HG03064 (cell line): ENCODE data around the gene NLRP3.
A peak's percentile ranks its signal among the peaks of the same experiment; 100 is the strongest.
"Not testable (repeated sequence)": the region's sequence is repeated elsewhere in the genome, so short reads cannot be mapped to it uniquely, and the experiment has no call there.

Experiments used
- ATAC-seq: cut with Tn5 transposase; IDR thresholded peaks from one replicate; pipeline ENCODE4 v1.9.1; 2021; ENCODE audit warnings: low read depth; ENCODE audit not compliant: unreplicated experiment

NLRP3 gene

DNA sequence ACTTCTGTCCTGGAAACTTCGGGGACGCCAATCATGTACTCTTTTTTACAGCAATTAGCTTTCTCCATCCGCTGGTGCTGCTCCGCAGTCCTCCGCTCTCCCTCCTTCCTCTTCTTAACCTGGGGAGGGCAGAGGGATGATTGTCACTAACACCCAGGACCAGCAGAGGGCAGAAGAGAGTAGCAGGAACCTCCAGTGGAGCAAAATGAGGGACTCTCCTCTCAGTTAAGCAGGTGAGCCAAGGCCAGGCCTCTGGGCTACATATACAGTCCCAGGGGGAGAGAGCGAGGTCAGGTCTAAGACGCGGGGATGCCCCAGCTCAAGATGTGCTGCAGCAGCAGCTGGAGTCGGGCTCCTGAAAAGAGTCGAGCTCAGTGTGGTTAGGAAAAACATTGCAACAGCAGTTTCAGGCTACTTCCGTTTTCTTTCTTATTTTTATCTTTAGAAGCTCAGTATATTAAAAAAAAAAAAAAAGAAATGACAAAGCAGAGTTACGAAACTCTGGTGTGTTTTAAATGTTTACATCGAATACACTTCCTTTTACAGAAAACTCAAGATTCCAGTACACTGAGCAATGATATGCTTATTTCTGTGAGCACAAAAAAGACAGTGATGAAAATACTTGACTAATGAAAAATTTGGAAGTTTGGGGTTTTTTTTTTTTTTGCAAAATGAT is 25.7 kb upstream of the NLRP3 start:
- peak; percentile 100 for ATAC-seq

DNA sequence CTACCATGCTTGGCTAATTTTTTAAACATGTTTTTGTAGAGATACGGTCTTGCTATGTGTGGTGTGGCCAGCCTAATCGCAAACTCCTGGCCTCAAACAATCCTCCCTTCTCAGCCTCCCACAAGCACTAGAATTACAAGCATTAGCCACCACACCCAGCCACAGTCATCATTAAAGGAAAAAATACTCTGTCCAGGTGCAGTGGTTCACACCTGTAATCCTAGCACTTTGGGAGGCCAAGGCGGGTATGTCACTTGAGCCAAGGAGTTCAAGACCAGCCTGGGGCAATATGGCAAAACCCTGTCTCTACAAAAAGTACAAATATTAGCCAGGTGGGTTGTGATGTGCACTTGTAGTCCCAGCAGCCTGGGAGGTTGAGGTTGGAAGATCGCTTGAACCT is 25.0 kb upstream of the NLRP3 start:
- no peak for ATAC-seq

DNA sequence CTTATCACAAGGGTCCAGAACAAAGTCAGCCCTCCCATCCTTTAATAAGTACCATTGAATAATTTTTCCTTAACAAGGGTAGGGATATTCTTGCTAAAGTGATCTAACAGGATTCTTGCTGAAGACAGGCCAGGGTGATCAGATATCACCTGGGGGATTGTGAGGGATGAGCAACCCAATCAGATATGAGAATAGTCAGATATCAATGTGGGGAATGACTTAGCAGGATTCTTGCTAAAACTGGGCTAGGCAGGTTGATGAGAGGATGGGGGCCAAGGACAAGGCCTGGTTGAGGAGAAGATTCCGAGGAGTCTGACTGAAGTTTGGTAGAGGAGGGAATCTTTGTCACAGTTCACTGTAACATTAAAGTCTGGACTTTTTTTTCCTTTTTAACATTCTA is 23.9 kb upstream of the NLRP3 start:
- ATAC-seq, result no peak

DNA sequence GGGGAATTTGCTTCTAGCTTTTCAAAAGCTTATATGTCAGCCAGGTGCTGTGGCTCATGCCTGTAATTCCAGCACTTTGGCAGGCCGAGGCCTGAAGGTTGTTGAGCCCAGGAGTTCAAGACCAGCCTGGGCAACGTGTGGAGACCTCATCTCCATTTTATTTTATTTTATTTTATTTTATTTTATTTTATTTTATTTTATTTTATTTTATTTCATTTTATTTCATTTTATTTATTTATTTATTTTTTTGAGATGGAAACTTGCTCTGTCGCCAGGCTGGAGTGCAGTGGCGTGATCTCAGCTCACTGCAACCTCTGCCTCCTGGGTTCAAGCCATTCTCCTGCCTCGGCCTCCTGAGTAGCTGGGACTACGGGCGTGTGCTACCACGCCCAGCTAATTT is 20.9 kb upstream of the NLRP3 start:
- ATAC-seq, result not testable (repeated sequence)

DNA sequence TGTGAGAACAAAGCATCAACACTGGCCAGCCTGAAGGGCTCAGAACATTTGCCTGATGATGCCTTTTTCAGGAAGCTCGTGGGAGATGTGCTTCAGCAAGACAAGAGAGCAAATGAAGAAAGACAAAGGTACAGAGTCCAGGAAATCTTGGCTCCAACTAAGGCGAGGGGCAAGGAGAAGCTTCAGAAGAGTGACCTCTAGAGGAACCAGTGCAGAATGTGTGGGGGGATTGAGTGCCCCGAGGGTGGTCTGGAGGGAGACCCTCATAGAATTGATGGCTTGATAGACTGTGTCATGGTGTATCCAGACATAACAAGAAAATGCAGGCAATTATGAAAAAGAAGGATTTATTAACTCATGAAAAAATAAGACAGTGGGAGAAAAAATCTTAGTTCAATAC is 15.3 kb upstream of the NLRP3 start:
- ATAC-seq, result no peak

DNA sequence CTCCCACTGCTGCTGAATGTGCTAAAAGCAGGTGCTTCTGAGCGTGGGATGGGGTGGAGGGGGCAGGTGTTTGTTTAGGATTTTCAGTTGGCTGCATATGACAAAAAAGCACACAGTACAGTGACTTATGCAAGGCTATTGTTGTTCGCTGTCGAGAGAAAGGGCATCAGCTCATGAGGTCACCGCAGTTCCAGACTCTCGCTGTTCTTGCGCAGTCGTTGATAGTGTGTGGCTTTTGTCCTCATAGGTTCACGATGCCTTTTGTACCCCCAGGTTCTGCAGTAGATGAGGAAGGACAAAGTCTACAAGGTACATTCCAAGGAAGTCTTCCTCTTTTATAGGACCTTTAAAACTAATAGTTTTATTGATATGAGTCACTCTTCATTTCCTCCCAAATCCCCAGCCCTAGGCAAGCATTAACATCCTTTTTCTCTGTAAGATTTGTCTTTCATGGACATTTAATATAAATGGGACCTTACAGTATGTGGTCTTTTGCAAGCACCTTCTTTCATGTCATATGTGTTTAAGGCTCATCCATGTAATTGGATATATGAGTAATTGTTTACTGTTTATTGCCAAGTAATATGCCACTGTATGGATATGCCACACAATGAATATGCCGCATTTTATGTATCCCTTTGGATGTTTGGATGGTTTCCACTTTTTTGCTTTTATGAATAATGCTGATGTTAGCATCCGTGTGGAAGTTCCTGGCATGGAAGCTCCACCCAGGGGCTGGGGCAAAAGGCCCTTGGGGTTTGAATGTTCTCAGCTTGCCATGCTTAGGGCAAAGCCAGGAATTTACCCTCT is 14.5 kb upstream of the NLRP3 start:
- no peak for ATAC-seq

DNA sequence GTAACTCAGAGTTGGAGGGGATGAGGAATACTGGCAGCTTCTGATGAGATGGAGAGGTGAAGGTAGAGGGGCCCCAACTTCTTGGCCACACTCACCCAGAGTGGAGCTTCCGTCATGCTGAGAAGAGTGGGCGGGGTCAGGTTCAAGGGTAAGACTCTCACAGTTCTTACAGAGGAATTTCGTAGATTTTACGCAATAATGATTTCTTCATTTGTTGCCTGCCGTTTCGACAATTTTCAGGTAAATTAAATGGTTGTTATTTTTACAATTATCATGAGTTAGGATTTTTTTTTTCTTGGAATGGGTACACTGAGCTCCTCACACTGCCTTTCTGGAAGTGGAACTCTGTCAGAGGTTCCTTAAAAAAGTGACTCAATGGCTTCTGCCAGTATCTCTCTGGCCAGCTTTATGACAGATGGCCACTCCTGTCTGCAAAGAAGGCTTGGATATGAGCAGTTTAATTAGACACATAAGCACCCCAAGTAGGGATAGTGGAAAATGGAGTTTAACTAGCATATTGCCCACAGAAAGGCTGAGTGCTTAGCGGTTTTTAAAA is 13.8 kb upstream of the NLRP3 start:
- no peak for ATAC-seq

DNA sequence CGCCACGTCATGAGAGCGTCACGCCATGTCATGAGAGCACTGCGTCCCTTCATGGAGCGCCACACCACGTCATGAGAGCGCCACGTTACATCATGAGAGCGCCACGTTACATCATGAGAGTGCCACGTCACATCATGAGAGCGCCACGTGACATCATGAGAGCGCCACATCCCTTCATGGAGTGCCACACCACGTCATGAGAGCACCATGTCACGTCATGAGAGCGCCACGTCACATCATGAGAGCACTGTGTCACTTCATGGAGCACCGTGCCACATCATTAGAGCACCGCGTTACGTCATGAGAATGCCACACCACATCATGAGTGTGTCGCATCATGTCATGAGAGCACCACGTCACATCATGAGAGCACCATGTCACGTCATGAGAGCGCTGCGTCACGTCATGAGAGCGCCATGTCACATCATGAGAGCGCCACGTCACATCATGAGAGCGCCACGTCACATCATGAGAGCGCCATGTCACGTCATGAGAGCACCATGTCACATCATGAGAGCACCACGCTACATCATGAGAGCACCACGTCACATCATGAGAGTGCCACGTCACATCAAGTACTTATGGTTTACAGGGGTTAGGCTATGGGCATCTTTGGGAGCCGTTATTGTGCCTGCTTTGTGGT is 9.8 kb upstream of the NLRP3 start:
- no peak for ATAC-seq

DNA sequence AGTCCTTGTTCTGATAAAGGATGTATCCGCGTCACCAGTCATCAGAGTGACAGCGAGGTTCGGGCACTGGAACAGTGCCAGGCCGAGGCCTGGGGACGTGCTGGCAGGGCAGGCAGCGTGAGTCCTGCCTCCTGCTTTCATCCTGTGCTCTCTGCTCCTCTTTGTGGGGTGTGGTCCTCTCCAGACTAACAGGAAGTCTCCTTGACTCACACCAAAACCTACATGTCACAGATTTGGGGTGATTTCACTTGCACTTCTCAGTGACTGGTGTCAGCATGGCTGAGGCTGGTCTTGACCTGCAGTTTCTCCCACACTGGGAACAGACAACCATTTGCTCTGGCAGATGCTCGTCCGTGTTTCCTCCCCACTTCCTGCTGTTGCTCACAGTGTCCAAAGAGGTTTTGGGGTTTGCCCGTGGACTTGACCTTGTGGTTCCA is 8.8 kb upstream of the NLRP3 start:
- peak; percentile 75 for ATAC-seq

DNA sequence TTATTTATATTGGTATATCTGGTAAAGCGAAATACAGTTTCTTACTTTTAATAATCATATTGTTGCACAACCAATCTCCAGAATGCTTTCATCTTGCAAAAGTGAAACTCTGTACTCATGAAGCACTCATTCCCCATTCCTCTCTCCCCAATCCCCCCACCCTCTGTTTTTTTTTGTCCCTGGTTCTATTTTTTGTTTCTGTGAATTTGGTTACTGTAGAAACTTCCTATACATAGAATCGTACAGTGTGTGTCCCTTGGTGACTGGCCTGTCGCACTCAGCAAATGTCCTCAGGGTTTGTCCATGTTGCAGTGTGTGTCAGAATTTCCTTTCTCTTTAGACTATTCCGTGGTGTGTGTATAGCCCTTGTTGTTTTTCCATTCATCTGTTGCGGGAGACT is 7.9 kb upstream of the NLRP3 start:
- ATAC-seq, result no peak

DNA sequence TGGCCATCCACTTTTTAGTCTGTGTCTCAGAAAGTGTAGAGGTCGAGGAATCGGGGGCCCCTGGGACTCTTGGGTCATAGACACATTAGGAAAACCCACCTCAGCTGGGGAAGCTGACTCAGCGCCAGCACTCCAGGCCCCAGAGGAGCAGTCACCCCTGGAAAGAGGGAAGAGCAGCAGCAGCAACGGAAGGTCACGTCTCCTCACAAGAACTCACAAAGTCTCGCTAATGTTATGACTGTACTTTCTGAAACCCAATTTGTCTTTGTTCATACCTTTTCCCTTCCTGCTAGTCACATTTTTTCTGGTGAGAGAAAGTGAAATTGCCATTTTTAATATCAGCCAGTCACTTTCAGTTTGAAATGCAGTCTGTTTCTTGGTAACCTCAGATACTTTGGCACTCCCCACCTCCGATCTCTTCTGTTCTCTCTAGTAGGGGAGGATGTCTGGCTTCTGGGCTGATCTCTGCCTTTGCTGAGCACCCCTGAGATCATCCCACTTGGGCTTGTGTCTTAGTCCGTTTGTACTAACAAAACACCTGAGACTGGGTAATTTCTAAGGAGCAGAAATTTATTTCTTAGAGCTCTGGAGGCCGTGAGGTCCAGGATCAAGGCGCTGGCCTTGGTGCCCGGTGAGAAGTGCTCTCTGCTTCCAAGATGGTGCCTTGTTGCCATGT is 6.0 kb upstream of the NLRP3 start:
- ATAC-seq, result peak; percentile 78

DNA sequence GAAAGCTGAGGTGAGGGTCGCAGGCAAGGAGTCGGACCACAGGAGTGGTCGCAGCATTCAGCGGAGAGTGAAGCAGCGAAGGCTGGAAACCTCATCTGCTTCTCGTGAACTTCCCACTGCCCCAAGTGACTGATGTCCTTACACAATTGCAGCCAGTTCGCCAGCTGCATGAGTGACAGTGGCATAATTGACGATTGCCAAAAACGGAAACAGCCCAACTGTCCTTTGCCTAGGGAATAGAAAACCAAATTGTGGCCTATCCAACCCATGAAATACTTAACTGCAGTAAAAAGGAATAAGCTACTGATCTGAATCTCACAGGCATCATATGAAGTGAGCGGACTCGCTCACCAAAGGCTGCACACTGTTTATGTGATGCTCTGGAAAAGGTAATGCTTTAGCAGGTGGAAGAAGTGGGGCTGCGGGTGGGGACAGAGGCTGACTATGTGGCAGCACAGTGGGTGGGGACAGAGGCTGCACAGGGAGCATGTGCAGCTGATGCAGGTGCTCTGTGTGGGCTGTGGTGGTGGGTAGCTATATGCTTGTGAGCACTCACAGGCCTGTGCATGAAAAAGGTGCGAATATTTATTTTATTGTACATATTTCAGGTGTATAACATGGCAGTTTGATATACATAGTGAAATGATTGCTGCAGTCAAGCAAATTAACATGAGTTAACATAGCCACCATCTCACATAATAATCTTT is 4.2 kb upstream of the NLRP3 start:
- ATAC-seq, result no peak

DNA sequence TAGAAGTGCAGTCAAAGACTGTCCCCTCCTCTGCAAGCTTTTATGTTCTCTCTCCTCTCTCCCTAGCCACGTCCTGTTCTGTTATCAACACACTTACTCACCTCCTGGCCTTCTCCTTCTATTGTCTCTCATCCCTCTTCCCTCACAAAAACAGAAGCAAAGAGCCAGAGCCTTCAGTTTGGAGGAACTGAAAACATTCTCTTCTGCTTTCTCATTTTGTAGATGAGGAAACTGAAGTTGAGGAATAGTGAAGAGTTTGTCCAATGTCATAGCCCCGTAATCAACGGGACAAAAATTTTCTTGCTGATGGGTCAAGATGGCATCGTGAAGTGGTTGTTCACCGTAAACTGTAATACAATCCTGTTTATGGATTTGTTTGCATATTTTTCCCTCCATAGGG is 1.9 kb downstream of the NLRP3 start:
- ATAC-seq, result no peak

DNA sequence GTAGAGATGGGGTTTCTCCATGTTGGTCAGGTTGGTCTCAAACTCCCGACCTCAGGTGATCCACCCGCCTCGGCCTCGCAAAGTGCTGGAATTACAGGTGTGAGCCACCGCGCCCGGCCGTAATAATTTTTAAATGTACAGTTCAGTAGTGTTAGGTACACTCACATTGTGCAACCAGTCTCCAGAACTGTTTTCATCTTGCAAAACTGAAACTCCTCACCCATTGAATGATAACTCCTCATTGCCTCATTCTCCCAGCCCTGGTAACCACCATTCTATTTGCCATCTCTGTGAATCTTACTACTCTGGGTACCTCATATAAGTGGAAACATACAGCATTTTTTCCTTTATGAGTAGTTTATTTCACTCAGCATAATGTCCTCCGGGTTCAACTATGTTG is 3.4 kb downstream of the NLRP3 start:
- no peak for ATAC-seq

DNA sequence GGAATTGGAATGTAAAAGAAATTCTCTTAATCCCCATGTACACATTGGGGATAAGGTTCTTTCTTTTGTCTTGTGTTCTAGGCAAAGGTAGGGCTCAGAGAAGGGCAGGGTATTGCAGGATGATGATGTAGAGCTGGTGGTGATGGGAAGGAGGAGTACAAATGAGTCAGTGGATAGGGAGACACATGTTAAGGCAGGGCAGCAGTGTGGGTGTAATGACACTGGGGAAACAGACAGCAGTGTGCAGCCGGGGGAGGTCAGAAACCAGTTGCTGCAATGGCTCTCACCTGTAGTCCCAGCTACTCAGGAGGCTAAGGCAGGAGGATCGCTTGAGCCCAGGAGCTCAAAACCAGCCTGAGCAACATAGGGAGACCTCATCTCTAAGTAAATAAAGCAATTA is 5.1 kb downstream of the NLRP3 start:
- no peak for ATAC-seq

DNA sequence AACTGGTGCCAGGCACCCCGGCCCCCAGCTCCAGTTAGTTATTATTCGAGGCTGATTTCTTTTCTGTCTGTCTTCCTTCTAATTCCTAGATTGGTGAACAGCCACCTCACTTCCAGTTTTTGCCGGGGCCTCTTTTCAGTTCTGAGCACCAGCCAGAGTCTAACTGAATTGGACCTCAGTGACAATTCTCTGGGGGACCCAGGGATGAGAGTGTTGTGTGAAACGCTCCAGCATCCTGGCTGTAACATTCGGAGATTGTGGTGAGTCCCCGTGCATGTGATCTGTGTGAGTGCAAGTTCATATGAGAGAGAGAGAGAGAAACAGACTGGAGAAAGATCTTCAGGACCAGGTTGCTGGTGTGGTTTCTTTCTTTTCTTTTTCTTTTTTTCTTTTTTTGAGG is 13.5 kb downstream of the NLRP3 start:
- ATAC-seq, result no peak

DNA sequence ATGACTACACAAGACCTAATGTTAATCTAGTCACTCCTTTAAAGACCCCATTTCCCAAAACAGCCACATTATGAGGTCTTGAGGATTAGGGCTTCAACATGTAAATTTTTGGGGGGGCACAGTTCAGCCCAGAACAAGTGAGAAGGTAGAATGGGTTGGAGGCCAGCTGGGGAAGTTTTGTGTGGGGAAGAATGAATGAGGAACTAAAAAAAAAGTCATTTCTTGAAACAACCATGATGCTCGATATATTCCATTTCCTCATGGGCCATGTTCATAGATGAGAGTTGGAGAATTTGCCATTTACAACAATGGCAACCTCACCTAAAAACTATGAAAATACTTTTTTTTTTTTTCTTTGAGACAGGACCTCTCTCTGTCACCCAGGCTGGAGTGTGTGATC is 14.5 kb downstream of the NLRP3 start:
- no peak for ATAC-seq

DNA sequence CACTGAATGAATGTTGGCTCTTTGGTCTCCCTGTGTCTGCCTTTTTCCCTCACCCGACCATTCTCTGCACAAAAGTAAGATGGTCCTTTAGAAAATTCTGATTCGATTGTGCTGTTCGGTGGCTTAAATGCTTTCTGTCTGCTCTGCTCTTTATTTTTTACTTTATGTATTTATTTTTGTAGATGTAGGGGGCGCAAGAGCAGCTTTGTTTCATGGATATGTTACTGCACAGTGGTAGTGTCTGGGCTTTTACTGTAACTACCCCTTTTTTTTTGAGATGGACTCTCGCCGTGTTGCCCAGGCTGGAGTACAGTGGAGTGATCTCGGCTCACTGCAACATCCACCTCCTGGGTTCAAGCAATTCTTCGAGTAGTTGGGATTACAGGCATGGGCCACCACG is 15.7 kb downstream of the NLRP3 start:
- no peak for ATAC-seq

DNA sequence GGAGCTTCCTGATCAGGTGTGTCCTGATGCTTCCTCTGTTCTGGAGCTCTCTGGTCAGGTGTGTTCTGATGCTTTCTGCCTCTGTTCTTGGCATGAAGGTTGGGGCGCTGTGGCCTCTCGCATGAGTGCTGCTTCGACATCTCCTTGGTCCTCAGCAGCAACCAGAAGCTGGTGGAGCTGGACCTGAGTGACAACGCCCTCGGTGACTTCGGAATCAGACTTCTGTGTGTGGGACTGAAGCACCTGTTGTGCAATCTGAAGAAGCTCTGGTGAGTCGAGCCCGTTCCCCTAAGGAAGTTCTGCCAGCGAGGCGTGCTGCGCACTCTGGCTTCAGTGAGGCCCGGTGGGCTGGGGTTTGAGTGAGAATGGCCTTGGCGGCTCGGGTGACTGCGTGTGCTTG is 18.0 kb downstream of the NLRP3 start:
- ATAC-seq, result no peak

DNA sequence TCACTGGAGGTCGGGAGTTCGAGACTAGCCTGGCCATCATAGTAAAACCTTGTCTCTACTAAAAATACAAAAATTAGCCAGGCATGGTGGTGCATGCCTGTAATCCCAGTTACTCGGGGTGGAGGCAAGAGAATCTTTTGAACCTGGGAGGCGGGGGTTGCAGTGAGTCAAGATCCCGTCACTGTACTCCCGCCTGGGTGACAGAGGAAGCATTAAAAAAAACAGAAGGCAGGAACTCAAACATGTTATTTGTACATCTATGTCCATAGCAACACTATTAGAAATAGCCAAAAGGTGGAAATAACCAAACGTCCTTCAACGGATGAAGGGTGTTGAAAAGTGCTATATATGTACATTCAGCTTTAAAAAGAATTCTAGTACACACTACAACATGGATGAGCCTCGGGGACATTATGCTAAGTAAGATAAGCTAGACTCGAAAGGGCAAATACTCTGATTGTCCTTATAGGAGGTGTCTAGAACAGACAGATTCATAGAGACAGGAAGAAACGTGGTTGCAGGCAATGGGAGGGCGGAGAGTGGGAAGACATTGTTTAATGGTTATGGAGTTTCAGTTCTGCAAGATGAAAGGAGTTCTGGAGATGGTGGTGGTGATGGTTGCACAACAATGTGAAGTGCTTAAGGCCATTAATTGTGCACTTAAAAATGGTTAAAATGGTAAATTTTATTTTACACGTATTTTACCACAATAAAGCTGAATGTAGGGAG is 19.2 kb downstream of the NLRP3 start:
- ATAC-seq, result no peak
